AG09309 (cell line): Measurements from ENCODE around the gene PRTFDC1.

ENCODE experiments used
- DNase-seq: peaks from one replicate; pipeline ENCODE4 v3.0.0-alpha.2; 2010; ENCODE audit warnings: low read depth
- H3K4me3 ChIP-seq: 2 replicates; pipeline ENCODE4 v1.5.1; 2011; ENCODE audit warnings: mild to moderate bottlenecking, low read depth, low read length, moderate library complexity; ENCODE audit not compliant: control insufficient read depth
- CTCF ChIP-seq: IDR thresholded peaks from 2 replicates; pipeline ENCODE4 v1.5.1; 2011; ENCODE audit warnings: mild to moderate bottlenecking, low read depth, low read length, inconsistent platforms; ENCODE audit not compliant: insufficient read depth, control insufficient read depth; ENCODE audit errors: missing control alignments

PRTFDC1 gene

DNA sequence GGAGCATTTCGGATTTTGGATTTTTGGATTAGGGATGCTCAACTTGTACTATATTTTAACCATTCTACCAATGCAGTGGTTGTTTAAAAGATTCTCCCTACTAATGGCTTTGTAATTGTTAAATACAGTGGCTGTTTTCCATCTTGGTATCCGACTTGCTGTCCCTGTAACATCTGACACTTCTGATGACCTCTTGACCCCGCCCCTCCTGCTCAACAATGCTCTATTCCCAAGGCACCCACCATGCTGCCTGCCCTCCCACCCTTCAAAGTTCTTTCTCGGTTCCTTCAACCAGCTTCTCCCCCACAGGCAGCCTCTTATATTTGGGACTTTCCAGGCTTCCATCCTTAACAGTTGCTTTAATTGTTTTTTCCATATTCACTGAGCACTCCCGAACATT is 2.0 kb downstream of the PRTFDC1 start:
- TF ChIP-seq CTCF = no peak
- no peak for DNase-seq
- H3K4me3 ChIP-seq = no peak overlapping the region

GRCh38 chr10:24949616-24950015 is 2.8 kb downstream of the PRTFDC1 start:
- H3K4me3 ChIP-seq = no peak overlapping the region
- no peak for TF ChIP-seq CTCF
- DNase-seq = no peak

GRCh38 chr10:24947304-24948097 is 4.9 kb downstream of the PRTFDC1 start:
- no peak for DNase-seq
- TF ChIP-seq CTCF = no peak

GRCh38 chr10:24944512-24945255 is 7.7 kb downstream of the PRTFDC1 start:
- no peak for DNase-seq
- H3K4me3 ChIP-seq = no peak overlapping the region
- no peak for TF ChIP-seq CTCF

More at GRCh38 chr10:24947304-24948097, 4.9 kb downstream of the PRTFDC1 start:
- H3K4me3 ChIP-seq = no peak overlapping the region

DNA sequence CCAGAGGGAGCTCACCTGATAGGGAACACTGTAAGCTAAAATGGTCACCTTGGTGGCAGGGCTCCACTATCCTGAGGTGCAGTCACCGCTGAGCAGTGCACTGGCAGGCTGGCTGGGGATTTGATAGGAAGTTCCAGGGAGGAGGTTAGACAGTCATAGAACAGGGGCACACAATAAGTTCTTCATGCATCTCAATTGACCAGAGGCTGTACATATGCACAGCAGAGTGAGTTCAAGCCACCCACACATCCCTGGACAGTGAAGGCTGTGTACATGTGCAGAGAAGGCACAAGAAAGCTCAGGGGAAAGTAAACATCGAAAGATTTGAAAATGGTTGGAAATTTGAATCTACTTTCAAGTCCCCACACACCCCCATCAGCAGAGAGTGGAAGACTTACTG is 13.9 kb downstream of the PRTFDC1 start:
- TF ChIP-seq CTCF = no peak
- DNase-seq = no peak
- H3K4me3 ChIP-seq = no peak overlapping the region

DNA sequence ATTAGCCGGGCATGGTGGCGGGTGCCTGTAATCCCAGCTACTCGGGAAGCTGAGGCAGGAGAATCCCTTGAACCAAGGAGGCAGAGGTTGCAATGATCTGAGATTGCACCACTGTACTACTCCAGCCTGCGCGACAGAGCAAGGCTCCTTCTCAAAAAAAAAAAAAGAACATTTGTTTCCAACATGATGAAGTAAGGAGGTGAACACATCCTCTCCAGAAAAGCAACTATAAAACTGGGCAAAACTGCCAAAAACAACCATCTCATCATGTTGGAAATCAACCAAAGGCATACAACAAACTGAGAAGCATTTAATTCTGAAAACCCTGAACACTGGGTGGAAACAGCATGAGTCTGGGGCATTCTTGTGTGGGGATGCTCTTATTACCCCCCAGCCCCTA is 14.3 kb downstream of the PRTFDC1 start:
- H3K4me3 ChIP-seq = no peak overlapping the region
- no peak for TF ChIP-seq CTCF
- no peak for DNase-seq
